Duodenal mucosa (tissue), 2 donors: Measurements from ENCODE around the gene GOLGA6C.
"Not testable (repeated sequence)": the region's sequence is repeated elsewhere in the genome, so short reads cannot be mapped to it uniquely, and the experiment has no call there.

Experiments
- H3K27ac ChIP-seq: one replicate; pipeline ENCODE4 v1.7.0; 2013; ENCODE audit warnings: low read depth, low read length
- H3K27me3 ChIP-seq, 2 donors: one replicate each; pipeline ENCODE4 v1.7.0; 2013; ENCODE audit warnings: low read length in 2 of 2, control low read depth in 1 of 2; ENCODE audit not compliant: insufficient read depth in 2 of 2, control insufficient read depth in 1 of 2
- H3K36me3 ChIP-seq, 2 donors: one replicate each; pipeline ENCODE4 v1.7.0; 2013; ENCODE audit warnings: low read length in 2 of 2, control low read depth in 1 of 2; ENCODE audit not compliant: insufficient read depth in 2 of 2, control insufficient read depth in 1 of 2
- H3K4me1 ChIP-seq, 2 donors: one replicate each; pipeline ENCODE4 v1.7.0; 2013; ENCODE audit warnings: low read length in 2 of 2, control low read depth in 1 of 2; ENCODE audit not compliant: insufficient read depth in 2 of 2, control insufficient read depth in 1 of 2
- H3K4me3 ChIP-seq, 2 donors: one replicate each; pipeline ENCODE4 v1.7.0; 2013; ENCODE audit warnings: low read length in 2 of 2, low read depth in 1 of 2
- H3K9ac ChIP-seq, 2 donors: one replicate each; pipeline ENCODE4 v1.7.0; 2013; ENCODE audit warnings: low read length in 2 of 2, low read depth in 1 of 2
- H3K9me3 ChIP-seq, 2 donors: one replicate each; pipeline ENCODE4 v1.7.0; 2013; ENCODE audit warnings: low read length in 2 of 2, control low read depth in 1 of 2; ENCODE audit not compliant: control insufficient read depth in 1 of 2

GOLGA6C gene, protein sequence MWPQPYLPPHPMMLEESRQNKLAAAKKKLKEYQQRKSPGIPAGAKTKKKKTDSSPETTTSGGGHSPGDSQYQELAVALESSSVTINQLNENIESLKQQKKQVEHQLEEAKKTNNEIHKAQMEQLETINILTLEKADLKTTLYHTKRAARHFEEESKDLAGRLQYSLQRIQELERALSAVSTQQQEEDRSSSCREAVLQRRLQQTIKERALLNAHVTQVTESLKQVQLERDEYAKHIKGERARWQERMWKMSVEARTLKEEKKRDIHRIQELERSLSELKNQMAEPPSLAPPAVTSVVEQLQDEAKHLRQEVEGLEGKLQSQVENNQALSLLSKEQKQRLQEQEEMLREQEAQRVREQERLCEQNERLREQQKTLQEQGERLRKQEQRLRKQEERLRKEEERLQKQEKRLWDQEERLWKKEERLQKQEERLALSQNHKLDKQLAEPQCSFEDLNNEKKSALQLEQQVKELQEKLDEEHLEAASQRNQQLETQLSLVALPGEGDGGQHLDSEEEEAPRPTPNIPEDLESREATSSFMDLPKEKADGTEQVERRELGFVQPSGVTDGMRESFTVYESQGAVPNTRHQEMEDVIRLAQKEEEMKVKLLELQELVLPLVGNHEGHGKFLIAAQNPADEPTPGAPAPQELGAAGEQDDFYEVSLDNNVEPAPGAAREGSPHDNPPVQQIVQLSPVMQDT

DNA sequence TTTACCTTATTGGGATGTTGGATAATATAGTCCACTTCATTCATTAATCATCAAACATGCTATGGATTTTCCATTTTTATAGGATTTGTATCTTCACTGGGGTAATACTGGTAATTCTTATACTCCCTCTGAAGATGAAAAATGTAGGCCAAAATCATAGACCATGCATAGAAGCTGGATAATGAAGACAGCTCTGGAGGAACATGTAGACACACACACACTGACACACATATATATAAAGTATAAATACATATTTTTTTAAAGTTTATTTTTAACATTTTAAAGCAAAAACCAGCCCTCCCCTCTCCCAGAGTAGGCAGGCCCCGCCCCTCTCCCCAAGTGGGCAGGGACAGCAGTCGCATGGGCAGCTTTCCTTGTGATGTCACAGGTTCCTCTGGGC lies at the start of gene GOLGA6C:
Gene GOLGA6C, plus strand, starts transcription at position 301 of the 400 bp plus-strand sequence. CDS start 265 bp downstream, outside the sequence.
- H3K9me3 ChIP-seq, H3K27me3 ChIP-seq, H3K27ac ChIP-seq, H3K9ac ChIP-seq, H3K36me3 ChIP-seq, H3K4me3 ChIP-seq, H3K4me1 ChIP-seq: not testable (repeated sequence)

DNA sequence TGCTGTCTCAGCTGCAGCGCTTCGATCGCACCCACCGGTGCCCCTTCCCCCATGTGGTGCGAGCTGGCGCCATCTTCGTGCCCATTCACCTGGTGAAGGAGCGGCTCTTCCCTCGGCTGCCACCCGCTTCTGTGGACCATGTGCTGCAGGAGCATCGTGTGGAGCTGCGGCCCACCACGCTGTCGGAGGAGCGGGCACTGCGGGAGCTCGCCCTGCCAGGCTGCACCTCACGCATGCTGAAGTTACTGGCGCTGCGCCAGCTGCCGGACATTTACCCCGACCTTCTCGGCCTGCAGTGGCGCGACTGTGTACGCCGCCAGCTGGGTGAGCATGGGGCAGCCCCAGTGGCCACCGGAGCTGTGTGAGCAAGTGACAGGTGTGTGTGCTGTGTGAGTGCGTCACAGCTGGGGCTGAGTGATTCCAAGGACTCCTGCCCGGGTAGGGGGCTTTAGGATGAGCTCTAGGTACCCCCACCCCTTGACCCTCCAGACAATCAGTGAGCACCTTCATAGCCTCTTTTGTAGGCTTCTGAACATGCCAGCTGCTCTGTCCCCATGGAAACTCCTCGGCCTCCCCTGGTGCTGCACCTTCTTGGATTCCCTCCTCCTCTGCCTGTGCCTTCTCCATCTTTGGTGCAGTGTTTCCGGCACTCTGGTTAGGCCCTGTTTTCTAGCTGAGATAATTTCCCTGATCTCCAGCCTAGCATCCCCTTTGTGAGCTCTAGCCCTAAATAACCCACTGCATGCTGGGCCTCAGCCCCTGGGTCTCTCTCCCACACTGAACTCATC lies 49.4 kb upstream of the GOLGA6C start:
- H3K36me3 ChIP-seq, result peaks cover 59 to 80% of the 10 kb centered on the region in 2 donors
- H3K4me1 ChIP-seq, result peaks cover 17 to 41% of the 10 kb centered on the region in 2 donors
- H3K9me3 ChIP-seq, result no peaks in the 10 kb centered on the region
- no peaks in the 10 kb centered on the region for H3K27me3 ChIP-seq
- no peak overlapping the region for H3K27ac ChIP-seq
- no peak overlapping the region for H3K4me3 ChIP-seq
- H3K9ac ChIP-seq, result no peak overlapping the region

DNA sequence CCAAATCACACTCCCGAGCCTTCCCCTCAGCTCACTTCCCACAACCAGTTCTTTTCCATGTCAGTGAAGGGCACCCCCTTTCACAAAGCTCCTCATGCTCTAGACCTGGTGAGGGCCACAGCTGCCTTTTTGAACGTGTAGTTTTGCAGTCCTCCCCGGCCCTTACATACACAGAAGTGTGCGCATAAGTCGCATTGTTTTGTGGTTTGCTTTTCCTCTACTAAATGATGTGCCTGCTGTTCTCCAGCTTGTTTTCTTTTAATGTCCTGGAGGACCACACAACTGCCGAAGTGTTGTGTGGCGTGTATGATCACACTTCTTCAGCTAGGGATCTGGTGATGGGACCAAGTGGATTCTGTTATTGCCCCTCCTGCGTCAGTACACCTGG lies 48.9 kb upstream of the GOLGA6C start:
- H3K4me1 ChIP-seq, result peaks cover 11 to 35% of the 10 kb centered on the region in 2 donors
- peaks cover 59 to 80% of the 10 kb centered on the region in 2 donors for H3K36me3 ChIP-seq
- H3K4me3 ChIP-seq, result no peak overlapping the region
- H3K9me3 ChIP-seq, result no peaks in the 10 kb centered on the region
- H3K9ac ChIP-seq, result no peak overlapping the region
- no peak overlapping the region for H3K27ac ChIP-seq
- H3K27me3 ChIP-seq, result no peaks in the 10 kb centered on the region

DNA sequence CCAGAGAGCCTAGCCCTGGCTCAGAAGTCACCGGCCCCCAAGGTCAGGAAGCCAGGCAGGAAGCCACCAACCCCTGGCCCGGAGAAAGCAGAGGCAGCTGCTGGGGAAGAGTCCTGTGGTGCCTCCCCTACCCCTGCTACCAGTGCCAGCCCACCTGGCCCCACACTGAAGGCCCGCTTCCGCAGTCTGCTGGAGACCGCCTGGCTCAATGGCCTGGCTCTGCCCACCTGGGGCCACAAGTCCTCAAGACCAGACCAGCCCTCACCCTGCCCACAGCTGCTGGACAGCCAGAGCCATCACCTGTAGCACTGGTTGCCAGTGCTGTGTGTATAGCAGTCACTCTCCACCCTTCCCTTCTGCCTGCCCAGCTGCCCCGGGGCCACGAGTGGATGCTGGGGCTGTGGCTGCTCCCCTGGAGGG lies 47.3 kb upstream of the GOLGA6C start:
- Histone ChIP-seq H3K36me3 (peaks cover 59 to 76% of the 10 kb centered on the region in 2 donors), H3K4me3 (no peak overlapping the region), H3K9me3 (no peaks in the 10 kb centered on the region), H3K27me3 (no peaks in the 10 kb centered on the region), H3K4me1 (peaks cover 7 to 22% of the 10 kb centered on the region in 2 donors), H3K9ac (no peak overlapping the region), H3K27ac (no peak overlapping the region)

DNA sequence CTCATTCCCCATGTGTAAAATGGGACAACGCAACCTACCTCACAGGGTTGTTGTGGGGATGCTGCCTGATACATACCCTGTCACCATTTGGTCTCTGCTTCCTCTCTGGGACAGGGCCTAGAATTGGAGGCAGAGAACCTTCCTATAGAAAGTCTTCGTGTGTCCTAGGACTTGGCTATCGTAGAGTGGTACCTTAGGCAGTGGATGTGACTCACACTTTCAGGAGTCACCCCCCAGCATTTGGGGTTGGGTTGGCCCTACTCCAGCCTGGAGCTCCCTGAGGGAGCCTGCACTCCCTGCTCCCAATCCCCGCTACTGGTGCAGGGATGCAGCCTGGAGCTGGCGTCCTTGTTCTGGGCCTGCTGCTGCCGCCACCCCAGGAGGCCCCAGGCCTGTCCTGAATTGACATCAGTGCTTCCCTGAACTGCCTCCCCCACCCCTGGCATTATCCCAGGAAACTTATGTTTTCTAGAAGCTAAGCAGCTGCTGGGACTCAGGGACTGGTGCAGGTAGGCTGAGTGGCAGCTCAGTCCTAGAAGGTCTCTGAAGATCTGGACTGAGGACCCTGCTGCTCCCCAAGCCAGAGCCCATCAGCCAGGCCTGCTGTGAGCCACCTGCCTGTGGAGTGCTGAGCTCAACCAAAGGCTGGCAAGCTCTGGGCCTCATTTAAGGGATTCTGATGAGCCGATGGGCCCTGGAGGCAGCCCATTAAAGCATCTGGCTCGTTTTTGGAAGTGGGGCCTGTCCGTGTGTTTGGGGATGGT lies 46.5 kb upstream of the GOLGA6C start:
- H3K9ac ChIP-seq, result no peak overlapping the region
- no peak overlapping the region for H3K27ac ChIP-seq
- H3K9me3 ChIP-seq, result no peaks in the 10 kb centered on the region
- H3K4me3 ChIP-seq, result no peak overlapping the region
- H3K36me3 ChIP-seq, result peaks cover 55 to 69% of the 10 kb centered on the region in 2 donors
- no peaks in the 10 kb centered on the region for H3K27me3 ChIP-seq
- peaks cover 0 to 17% of the 10 kb centered on the region in 2 donors for H3K4me1 ChIP-seq

DNA sequence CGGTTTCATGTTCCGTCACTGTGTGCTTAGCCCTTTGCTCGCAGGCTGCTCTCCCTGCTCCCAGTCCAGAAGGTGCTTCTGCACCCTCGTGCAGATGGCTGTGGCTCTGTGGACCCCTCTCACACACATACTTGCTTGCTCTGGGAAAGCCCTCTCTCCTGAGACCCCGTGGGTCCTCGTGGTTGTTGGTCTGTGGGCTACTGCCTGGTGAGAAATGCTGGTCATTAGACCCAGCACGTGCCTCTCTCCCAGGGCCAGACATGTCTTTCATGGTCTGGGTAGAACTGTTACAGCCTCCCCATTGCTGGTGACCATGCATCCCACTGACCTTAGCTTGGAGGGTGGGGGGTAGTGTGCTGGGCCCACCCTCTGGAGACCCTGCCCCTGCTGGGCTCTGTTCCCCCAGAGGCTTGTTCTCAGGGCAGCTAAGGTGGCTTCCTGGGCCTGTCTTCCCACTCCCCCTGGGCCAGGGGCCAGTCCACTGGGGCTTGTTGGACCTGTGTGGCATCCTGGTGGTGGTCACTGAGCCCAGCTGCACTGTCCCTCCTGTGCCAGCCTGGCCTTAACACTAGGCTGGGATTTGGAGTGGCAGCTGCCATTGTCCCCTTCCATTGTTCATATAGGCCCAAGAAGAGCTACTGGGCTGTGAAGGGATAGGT lies 45.8 kb upstream of the GOLGA6C start:
- H3K4me1 ChIP-seq, result peaks cover 0 to 13% of the 10 kb centered on the region in 2 donors
- H3K4me3 ChIP-seq, result no peak overlapping the region
- no peaks in the 10 kb centered on the region for H3K27me3 ChIP-seq
- no peaks in the 10 kb centered on the region for H3K9me3 ChIP-seq
- no peak overlapping the region for H3K27ac ChIP-seq
- peaks cover 55 to 63% of the 10 kb centered on the region in 2 donors for H3K36me3 ChIP-seq
- H3K9ac ChIP-seq, result no peak overlapping the region

DNA sequence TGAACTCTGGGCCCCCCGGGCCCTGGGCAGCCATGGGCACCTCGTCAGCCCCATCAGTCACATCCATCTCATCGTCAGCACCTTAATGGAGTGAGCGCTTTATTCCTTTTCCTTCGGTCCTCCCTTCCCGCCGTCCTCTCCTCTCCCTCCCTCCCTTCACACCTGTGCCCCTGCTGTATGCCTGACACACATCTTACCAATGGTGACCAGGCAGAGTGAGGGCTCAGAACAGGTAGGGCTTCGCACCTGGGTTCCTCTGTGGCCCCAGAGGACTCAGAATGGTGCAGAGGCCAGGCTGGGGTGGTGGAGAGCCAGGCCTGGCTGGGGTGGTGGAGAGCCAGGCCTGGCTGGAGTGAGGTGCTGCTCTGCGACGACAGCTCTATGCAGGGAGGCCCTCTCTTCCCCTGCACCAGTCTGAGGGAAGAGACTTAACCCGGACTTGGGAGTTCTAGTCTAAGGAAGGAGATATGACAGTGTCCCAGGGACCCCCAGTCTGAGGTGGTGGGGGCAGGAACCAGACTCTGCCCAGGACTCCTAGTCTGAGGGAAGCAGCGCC lies 44.8 kb upstream of the GOLGA6C start:
- no peak overlapping the region for H3K4me3 ChIP-seq
- H3K36me3 ChIP-seq, result peaks cover 49 to 53% of the 10 kb centered on the region in 2 donors
- H3K9ac ChIP-seq, result no peak overlapping the region
- H3K9me3 ChIP-seq, result no peaks in the 10 kb centered on the region
- no peak overlapping the region for H3K27ac ChIP-seq
- peaks cover 0 to 13% of the 10 kb centered on the region in 2 donors for H3K4me1 ChIP-seq
- H3K27me3 ChIP-seq, result no peaks in the 10 kb centered on the region

DNA sequence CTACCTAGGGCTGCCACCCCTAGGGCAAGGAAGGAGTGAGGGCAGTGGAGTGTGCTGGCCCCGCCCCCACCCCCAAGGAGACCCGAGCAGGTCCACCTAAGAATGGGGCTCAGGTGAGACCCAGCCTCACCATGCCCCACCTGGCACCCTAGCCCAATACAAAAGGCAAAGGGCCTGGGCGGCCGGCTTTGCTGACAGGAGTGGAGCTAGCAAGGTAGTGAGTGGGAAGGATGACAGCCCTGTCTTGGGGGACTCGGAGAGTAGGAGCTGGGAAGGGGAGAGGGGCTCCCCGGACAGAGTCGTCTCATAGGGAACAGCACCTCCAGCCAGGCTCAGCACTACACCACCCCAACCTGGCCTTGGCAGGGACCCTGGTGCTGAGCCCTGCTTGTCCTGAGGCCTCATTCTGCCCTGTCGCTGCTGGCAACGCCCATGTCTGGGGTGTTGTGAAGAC lies 44.3 kb upstream of the GOLGA6C start:
- Histone ChIP-seq H3K27ac (no peak overlapping the region), H3K9me3 (no peaks in the 10 kb centered on the region), H3K27me3 (no peaks in the 10 kb centered on the region), H3K4me3 (no peak overlapping the region), H3K4me1 (peaks cover 0 to 8% of the 10 kb centered on the region in 2 donors), H3K9ac (no peak overlapping the region), H3K36me3 (peaks cover 44 to 48% of the 10 kb centered on the region in 2 donors)
